Hepatic stellate cell (primary cell): Measurements from ENCODE around the gene NAA15.
"Not testable (repeated sequence)": the region's sequence is repeated elsewhere in the genome, so short reads cannot be mapped to it uniquely, and the experiment has no call there.

ENCODE experiments used
- DNase-seq: peaks from one replicate; pipeline ENCODE4 v3.0.0; 2011; ENCODE audit warnings: low spot score

NAA15 gene

DNA sequence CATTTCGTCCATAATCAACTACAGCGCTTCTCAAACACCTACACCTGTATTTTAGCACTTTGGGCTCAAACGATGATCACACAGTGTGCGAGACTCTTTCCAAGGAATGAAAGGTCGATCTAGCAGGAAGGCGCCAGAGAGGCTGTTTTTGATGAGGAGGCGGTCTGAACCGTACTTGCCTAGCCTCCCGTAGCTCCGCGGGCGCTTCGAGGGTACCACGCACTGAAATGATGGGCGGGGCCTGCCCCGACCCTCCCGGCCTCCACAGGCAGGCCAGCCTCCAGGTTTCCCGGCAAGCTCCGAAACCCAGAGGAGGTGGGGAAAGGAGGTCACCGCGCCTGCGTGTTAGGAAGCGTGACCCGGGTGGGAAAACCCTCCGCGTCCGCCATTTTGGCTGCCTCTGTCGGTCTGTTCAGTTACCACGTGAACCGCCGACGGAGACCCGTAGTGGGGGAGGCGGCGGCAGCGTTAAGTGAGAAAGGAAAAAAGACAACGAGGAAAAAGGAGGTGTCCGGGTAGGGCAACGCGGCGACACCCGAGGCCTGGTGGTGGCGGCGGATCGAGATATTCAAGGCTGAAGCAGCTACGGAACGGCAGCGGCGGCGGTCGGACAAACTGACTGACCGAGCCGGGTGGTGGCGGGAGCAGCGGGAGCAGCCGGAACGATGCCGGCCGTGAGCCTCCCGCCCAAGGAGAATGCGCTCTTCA is at the start of gene NAA15:
Gene NAA15 (plus strand): TSS at position 393 of the 708 bp plus-strand sequence. CDS start 273 bp downstream, at position 666.
- peak; percentile 97 for DNase-seq

GRCh38 chr4:139253046-139253445 is 48.3 kb upstream of the NAA15 start:
- DNase-seq, result no peak

DNA sequence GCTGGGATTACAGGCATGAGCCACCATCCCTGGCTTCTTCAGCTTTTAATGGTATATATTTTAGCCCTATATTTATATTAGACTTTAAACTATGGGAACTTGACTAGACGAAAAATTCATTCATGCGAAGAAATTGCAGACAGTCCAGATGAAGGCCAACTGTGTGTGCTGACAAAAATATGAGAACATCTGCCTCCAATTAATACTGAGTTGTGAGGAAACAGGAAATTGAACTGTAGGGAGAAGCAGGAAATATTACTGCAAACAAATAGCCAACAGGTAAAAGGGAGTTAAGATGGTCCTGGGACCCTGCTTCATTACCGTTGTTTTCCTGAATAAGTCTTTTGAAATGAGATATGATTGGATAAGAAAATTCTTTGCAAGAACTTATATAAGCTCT is 47.6 kb upstream of the NAA15 start:
- no peak for DNase-seq

- not testable (repeated sequence) for DNase-seq
These were observed 45.7 kb upstream of the NAA15 start for GRCh38 chr4:139255581-139255980.

- DNase-seq, result no peak
These were observed 45.0 kb upstream of the NAA15 start for GRCh38 chr4:139256349-139256748.

DNA sequence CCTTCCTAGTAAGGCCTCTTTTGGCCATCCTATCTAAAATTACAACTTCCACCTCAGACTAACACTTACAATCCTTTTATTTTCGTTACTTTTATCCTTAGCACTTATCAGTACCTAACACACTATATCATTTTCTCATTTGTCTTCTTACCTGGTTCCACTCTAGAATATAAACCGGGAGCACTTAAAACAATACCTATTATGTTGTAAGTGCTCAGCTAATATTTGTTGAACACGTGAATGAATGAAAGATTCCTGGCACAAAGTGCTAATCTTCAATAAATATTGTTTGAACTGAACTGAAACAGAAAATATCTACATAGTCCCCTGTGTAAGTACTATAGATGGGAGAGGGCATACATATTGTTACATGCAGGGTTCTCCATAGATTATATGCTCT is 35.7 kb upstream of the NAA15 start:
- no peak for DNase-seq

GRCh38 chr4:139266208-139266582 is 35.1 kb upstream of the NAA15 start:
- no peak for DNase-seq

DNA sequence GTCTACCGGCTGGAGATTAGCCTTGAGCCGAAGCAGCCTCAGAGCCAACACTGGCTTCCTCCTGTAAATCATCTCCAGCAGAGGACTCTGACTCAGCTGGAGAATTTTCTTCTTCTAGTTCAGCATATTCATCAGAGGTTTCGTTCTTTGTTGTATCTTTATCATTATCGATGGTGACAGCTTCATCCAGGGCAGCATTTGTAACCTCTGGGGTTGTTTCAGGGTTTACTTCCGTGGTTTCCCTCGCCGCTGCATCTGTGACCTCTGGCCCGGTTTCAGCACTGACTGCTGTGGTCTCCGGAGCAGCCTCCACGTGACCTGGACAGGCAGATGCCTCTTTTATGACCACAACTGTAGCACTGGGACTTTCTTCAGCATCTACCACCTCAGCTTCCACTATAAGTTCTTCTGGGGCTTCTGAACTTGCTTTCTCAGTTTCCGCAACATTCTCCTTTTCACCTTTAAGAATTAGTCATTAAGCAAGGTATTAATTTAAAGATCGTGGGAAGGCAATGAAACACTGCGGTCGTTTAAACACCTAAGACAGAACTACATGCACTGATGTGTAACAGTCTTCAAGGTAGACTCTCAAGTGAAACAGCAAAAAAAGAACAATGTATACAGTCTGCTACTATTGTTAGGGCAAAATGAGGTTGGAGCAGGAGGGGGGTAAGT is 34.6 kb upstream of the NAA15 start:
- peak; percentile 69 for DNase-seq

- no peak for DNase-seq
These were observed 34.0 kb upstream of the NAA15 start for GRCh38 chr4:139267301-139267700.

GRCh38 chr4:139273835-139274234 is 27.5 kb upstream of the NAA15 start:
- DNase-seq, result no peak

DNA sequence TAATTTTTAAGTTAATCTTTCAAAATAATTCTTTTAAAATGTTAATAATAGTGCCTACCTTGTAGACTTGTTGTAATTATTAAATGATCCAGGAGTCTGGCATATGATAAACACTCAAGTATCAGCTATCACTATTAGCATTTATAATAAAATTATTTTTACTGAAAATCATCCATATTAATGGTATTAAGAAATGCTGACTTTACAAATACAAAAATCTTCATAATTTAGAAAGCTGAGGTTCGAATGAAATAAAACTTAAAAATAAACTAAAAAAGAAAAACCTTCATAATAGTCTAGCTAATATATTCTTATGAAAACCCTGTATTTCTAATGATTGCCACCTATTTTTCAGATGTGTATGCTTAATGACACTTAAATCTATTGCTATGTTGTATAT is 26.5 kb upstream of the NAA15 start:
- no peak for DNase-seq

DNA sequence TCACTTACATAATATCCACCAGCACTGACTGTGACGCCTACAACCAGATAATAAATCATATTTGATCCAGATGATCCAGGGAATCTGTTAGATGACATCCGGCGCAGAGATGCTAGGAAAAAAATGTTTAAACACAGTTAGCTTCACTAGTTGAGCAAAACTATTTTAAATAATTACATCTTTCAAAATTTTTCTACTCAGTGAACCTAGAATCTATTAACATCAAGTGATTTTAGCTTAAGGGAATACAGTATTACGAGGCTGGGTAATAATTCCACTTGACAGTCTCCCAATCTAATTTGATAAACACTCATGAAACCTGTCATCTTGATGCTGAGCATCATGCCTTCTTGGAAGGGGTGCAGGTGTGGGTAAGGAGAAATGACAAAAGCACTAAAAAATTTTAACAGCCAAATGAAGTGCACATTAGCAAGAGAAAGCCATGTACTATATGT is 26.0 kb upstream of the NAA15 start:
- DNase-seq, result no peak

DNA sequence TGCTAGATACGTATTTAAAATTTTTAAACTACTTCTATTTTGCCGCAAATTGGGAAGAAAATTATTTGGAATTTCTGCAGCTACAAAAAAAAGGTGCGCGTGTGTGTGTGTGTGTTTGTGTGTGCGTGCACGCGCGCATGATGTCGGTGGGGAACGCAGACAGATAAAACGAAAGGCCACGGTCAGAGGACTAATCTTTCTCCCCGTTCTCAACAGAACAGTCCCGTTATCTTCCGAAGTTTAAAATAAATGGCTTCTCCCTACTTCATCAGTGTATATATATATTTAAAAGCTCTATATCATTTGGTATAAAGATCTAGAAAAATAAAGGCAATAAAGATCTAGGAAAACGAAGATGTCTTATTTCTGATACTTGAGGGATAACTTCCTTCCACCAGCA is 22.8 kb upstream of the NAA15 start:
- DNase-seq, result no peak

- no peak for DNase-seq
These were observed 22.2 kb upstream of the NAA15 start for GRCh38 chr4:139278912-139279759.

DNA sequence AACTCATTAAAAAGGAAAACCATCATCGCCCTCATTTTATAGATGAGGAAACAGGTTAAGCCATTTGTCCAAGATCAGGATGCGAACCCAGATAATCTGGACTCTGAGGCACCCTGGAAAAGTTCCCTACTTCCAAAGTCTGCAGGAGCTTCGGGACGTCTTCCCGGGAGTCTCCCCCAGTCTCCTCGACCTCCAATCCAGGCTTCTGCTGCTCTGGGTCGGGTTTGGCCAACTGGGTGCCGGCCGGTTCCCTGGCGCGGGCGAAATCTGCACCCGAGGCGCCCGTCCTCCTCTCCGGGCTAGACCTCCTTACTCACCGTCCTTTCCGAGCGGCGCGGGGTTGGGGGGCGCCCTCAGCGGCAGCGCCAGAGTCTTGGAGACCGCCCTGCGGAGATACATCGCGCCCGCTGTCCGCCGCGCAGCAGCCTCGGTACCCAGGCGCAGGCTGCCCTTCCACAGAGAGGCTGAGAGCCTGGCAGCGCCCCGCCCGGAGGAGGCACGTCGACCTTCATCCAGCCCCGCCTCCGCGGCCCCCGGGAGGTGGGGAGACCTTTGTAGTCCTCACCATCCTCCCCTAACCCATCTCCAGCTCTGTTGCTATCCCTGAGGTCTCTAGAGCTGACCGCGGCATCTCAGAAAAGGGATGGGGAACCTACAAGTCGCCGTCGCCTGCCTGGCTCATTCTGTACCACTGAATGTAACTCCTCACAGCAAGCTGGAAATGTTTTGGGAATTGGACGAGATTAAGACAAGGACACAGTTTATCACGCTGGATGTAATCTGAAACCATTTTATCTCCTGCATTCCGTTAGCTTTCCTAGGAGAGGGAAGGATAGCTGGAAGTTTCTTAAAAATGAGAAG is 21.3 kb upstream of the NAA15 start, which contains the start of gene MGARP:
Gene MGARP (minus strand): TSS at position 466 of the 861 bp plus-strand sequence. CDS start 67 bp downstream, at position 399.
- DNase-seq, result peak; percentile 13

GRCh38 chr4:139282065-139282720 is 19.1 kb upstream of the NAA15 start:
- DNase-seq, result peak; percentile 30

DNA sequence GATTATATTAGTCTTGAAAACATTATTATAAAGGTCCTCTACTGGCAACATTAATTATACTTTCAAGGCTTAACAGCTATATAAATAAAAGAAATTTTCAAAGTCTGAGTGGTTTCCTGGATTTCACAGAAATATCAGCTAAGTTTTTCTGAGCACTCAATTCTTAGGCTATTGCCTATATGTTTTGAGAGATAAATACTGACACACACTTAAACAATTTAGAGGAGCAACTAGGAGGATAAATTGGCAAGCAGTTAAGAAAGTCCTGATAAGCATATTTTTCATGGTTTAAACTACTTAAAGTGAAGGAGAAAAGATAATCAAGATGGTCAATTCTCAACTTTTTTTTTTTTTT is 18.6 kb upstream of the NAA15 start:
- peak; percentile 14 for DNase-seq

DNA sequence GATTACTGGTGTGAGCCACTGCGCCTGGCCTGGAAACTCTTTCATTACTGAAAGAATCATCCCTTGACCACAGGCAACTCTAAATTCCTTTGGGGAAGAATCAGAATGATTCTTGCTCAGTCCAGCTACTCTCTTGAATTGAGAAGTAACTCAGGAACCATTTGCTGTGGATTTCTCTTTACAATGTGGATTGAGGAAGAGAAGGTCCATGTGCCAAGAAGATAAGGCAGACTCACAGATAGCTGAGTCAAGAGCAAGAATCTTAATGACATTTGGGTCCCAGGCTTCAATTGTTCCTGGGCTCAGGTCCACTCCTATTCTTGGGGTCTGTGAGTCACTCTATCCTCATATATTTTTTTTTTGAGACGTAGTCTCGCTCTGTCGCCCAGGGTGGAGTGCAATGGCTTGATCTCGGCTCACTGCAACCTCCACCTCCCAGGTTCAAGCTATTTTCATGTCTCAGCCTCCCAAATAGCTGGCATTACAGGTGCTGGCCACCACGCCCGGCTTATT is 15.1 kb upstream of the NAA15 start:
- no peak for DNase-seq

DNA sequence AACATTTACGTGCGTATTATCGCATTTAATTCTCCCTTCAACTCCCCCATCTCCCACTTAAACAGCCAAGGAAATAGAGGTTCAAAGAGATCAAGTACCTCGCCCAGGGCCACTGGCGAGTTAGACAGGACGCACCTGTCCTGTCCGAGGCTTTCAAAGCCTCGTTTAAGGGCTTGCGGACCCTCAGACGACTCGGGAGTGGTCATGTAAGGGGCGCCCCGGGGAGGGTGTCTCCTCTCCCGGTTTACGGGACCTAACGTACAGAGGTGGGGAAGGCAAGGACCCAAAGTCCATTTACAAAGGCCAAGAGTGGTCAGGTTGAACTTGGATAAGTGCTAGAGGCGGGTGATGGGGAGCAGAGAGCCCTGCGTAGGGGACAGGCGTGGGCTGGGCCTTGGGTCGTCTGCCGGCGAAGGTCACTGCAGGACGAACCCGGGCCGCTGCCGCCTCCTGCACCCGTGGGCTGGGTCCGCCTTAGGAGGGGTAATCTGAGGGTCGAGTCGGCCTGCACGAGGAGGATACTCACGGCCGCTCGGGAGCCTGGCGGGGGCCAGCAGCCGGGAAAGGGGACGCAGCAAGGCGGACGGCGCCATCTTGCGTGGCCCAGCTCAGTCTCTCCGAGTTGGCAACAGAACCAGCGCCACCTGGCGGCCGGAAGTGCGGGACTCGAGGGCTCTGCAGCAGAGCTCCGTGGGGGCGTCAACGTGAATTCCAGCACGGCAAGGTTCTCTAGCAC is 5.9 kb upstream of the NAA15 start:
- peak; percentile 89 for DNase-seq

DNA sequence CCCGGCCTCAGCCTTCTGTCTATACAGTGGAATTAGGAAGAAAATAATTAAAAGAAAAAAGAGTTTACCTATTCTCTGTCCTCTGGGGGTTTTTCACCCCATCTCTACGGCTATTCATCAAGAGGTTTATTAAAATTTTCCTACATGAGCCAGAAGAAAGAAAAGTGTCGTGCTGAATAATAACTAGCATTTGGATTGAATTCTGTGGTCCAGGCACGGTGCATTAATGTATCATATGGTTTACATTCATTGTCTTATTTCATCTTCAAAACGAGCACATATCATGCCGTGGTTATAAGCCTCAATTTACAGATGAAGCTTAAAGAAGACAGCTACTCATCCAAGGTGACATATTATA is 5.4 kb upstream of the NAA15 start:
- DNase-seq, result no peak
